Osteocyte (in vitro differentiated cells): ENCODE results near the gene ITPR2. TPM values are rescaled to one million over a fixed set of nuclear protein-coding genes. Genes with fewer than 3 reads are reported as not detected.
A peak's percentile ranks its signal among the peaks of the same experiment; 100 is the strongest.
"Not testable (repeated sequence)": the region's sequence is repeated elsewhere in the genome, so short reads cannot be mapped to it uniquely, and the experiment has no call there.

Experiments used
- DNase-seq: peaks from one replicate; pipeline ENCODE4 v3.0.0; 2021; ENCODE audit warnings: mixed read lengths; ENCODE audit not compliant: unreplicated experiment; ENCODE audit errors: extremely low spot score
- H3K27ac Mint-ChIP-seq: one replicate; pipeline ENCODE4 v1.8.0; 2021; ENCODE audit warnings: mild to moderate bottlenecking, mixed read lengths; ENCODE audit not compliant: unreplicated experiment
- H3K27me3 Mint-ChIP-seq: one replicate; pipeline ENCODE4 v1.8.0; 2021; ENCODE audit warnings: mixed read lengths; ENCODE audit not compliant: unreplicated experiment
- H3K36me3 Mint-ChIP-seq: one replicate; pipeline ENCODE4 v1.8.0; 2021; ENCODE audit warnings: mixed read lengths; ENCODE audit not compliant: unreplicated experiment
- H3K4me1 Mint-ChIP-seq: one replicate; pipeline ENCODE4 v1.8.0; 2021; ENCODE audit warnings: mixed read lengths; ENCODE audit not compliant: unreplicated experiment
- H3K4me3 Mint-ChIP-seq: one replicate; pipeline ENCODE4 v1.8.0; 2021; ENCODE audit warnings: mild to moderate bottlenecking, moderate library complexity, mixed read lengths; ENCODE audit not compliant: unreplicated experiment
- H3K9me3 Mint-ChIP-seq: one replicate; pipeline ENCODE4 v1.8.0; 2021; ENCODE audit warnings: mixed read lengths; ENCODE audit not compliant: unreplicated experiment
- total RNA-seq: library from RNA; stranded (reverse); gene quantifications from 2 replicates; pipeline ENCODE4 v1.2.1, GENCODE V29; 2021
- TF ChIP-seq, protein P1 (sequence below): fragments of 200-600 bp; sonication (generic); IDR thresholded peaks from 2 replicates; pipeline ENCODE4 v1.5.0; 2021; ENCODE audit warnings: antibody characterized with exemption, mild to moderate bottlenecking, moderate library complexity

Gene ITPR2
- total RNA-seq, 1 donor from 2014 or later: 22.1 TPM

DNA sequence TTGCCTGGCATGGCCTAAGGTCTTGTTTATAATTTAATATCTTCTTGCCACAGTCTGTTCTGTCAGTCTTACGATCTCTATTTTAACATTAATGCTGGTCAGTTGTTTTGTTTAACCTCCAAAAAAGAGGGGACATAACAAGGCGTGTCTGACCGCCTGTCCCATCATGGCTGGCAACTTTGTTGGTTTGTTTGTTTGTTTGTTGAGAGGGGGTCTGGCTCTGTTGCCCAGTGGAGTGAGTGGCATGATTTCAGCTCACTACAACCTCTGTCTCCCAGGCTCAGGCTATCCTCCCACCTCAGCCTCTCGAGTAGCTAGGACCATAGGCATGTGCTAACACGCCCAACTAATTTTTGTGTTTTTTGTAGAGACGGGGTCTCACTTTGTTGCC lies 36.1 kb upstream of the ITPR2 start:
- TF ChIP-seq, protein P1, sequence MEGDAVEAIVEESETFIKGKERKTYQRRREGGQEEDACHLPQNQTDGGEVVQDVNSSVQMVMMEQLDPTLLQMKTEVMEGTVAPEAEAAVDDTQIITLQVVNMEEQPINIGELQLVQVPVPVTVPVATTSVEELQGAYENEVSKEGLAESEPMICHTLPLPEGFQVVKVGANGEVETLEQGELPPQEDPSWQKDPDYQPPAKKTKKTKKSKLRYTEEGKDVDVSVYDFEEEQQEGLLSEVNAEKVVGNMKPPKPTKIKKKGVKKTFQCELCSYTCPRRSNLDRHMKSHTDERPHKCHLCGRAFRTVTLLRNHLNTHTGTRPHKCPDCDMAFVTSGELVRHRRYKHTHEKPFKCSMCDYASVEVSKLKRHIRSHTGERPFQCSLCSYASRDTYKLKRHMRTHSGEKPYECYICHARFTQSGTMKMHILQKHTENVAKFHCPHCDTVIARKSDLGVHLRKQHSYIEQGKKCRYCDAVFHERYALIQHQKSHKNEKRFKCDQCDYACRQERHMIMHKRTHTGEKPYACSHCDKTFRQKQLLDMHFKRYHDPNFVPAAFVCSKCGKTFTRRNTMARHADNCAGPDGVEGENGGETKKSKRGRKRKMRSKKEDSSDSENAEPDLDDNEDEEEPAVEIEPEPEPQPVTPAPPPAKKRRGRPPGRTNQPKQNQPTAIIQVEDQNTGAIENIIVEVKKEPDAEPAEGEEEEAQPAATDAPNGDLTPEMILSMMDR: no peak
- H3K4me3 Mint-ChIP-seq: no peak overlapping the region
- no peak overlapping the region for H3K27ac Mint-ChIP-seq
- H3K36me3 Mint-ChIP-seq: no peaks in the 10 kb centered on the region
- H3K27me3 Mint-ChIP-seq: peaks cover 28% of the 10 kb centered on the region
- no peaks in the 10 kb centered on the region for H3K4me1 Mint-ChIP-seq
- no peak for DNase-seq
- no peaks in the 10 kb centered on the region for H3K9me3 Mint-ChIP-seq

DNA sequence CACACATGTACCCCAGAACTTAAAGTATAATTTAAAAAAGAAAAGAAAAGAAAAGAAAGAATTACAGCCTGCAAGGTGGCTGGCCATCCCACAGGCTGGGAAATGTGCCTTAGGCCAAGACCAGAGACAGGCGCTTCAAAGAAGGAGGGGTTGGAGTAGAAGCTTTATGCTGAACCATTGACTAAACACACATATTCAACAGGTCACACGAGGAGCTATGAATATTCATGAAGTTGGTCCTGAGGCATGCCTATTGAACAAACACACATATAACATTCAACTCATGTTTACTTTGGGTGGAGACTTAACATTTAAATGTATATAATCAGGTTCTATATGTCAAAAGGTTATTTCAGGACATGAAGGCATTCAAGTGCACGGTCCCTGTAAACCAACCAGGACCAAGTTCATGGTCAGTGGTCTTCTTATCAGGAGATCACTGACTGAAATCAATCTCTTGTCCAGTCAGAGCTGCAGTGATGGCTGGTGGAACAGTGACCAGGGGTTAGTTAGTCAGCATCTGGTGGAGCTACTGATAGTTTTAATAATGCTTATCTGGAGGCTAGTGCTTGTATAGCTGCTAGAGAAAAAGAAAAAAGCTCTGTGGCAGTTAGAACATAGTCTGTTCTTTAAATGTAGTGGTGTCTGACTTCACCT lies 35.6 kb upstream of the ITPR2 start:
- Mint-ChIP-seq H3K27ac (no peak overlapping the region), H3K4me1 (no peaks in the 10 kb centered on the region), H3K4me3 (no peak overlapping the region), H3K36me3 (no peaks in the 10 kb centered on the region), H3K27me3 (peaks cover 24% of the 10 kb centered on the region), H3K9me3 (no peaks in the 10 kb centered on the region)
- DNase-seq: no peak
- TF ChIP-seq, protein P1: no peak

DNA sequence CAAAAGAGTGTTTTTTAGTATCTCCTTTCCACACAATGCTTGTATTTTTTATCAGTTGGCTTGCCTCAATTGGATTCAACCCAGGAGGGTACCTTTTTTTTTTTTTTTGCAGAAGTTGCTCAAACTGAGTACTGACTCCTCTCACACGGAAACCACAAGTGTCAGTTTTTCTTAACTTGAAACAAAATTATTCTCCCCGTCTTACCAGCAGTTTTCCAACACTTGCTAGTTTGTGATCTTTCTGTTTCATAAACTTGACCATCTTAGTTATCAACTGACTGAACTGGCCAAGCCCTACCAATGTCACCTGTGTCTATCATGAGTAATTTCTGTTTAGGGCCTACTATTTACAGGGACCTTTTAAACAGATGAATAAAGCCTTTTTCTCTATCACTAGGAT lies 34.1 kb upstream of the ITPR2 start:
- Mint-ChIP-seq H3K27me3 (peaks cover 12% of the 10 kb centered on the region), H3K4me3 (no peak overlapping the region), H3K36me3 (no peaks in the 10 kb centered on the region), H3K27ac (no peak overlapping the region), H3K4me1 (no peaks in the 10 kb centered on the region), H3K9me3 (no peaks in the 10 kb centered on the region)
- no peak for DNase-seq
- TF ChIP-seq, protein P1: no peak

DNA sequence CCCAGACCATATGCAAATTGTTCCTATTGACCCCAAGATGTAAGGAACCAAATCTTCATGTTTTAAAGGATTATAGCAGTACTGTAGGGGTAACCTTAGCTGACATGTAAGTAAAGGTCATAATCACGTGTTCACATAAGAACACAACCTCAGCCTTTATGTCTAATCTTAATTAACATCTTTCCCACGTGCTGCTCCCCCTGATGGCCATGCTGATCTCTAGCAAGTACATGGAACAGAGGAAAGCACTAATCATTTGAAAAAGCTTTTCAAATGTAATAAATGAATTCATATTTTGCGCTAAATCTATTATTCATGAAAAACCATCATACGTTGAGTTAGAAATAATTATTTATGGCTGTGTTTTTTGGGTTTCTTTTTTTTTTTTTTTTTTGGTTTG lies 30.5 kb upstream of the ITPR2 start:
- no peak for DNase-seq
- no peaks in the 10 kb centered on the region for H3K4me1 Mint-ChIP-seq
- H3K36me3 Mint-ChIP-seq: no peaks in the 10 kb centered on the region
- no peaks in the 10 kb centered on the region for H3K9me3 Mint-ChIP-seq
- H3K27me3 Mint-ChIP-seq: peaks cover 6% of the 10 kb centered on the region
- H3K27ac Mint-ChIP-seq: no peak overlapping the region
- TF ChIP-seq, protein P1: peak; percentile 34
- H3K4me3 Mint-ChIP-seq: no peak overlapping the region

DNA sequence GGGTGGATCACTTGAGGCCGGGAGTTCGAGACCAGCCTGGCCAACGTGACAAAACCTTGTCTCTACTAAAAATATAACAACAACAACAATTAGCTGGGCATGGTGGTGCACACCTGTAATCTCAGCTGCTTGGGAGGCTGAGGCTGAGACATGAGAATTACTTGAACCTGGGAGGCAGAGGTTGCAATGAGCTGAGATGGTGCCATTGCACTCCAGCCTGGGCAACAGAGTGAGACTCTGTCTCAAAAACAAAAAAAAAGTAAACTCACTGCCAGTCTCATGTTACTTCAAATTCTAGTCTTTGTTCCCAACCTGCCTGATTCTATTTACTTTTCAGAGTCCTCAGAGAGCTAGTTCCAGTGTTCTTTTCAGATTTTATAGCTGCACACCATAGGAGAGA lies 29.8 kb upstream of the ITPR2 start:
- not testable (repeated sequence) for DNase-seq, H3K27ac Mint-ChIP-seq, H3K36me3 Mint-ChIP-seq, H3K9me3 Mint-ChIP-seq, H3K4me1 Mint-ChIP-seq, H3K4me3 Mint-ChIP-seq, H3K27me3 Mint-ChIP-seq

DNA sequence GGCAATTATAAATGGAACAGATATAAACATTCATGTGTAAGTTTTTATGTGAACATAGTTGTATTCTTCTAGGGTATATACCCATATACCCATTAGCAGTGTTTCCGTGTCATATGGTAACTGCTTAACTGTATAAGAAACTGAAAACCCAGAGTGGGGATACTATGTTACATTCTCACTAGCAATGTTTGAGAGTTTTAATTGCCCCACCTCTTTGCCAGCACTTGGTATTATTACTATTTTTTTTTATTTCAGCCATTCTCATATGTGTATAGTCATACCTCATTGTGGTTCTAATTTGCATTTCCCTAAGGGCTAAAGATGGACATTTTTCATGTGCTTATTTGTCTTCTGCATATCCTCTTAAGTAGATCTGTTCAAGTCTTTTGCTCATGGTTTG lies 28.7 kb upstream of the ITPR2 start:
- no peak overlapping the region for H3K4me3 Mint-ChIP-seq
- no peaks in the 10 kb centered on the region for H3K4me1 Mint-ChIP-seq
- TF ChIP-seq, protein P1: no peak
- no peaks in the 10 kb centered on the region for H3K9me3 Mint-ChIP-seq
- no peak for DNase-seq
- no peaks in the 10 kb centered on the region for H3K36me3 Mint-ChIP-seq
- H3K27ac Mint-ChIP-seq: no peak overlapping the region
- H3K27me3 Mint-ChIP-seq: peaks cover 6% of the 10 kb centered on the region
